GM21360 (cell line): ENCODE data around the gene NUPR1.
"Not testable (repeated sequence)": the region's sequence is repeated elsewhere in the genome, so short reads cannot be mapped to it uniquely, and the experiment has no call there.

Source experiments
- ATAC-seq: cut with Tn5 transposase; IDR thresholded peaks from one replicate; pipeline ENCODE4 v1.9.1; 2021; ENCODE audit warnings: mild to moderate bottlenecking, moderate library complexity; ENCODE audit not compliant: unreplicated experiment

NUPR1 gene

GRCh38 chr16:28538733-28539596 lies at the start of gene NUPR1:
TSS of gene NUPR1 (minus strand) at chr16:28538974. CDS start at chr16:28538907, 67 bp downstream.
- ATAC-seq = no peak

GRCh38 chr16:28587386-28587785 lies 48.6 kb upstream of the NUPR1 start:
- no peak for ATAC-seq

GRCh38 chr16:28586466-28586865 lies 47.7 kb upstream of the NUPR1 start:
- no peak for ATAC-seq

- no peak for ATAC-seq
Measured at GRCh38 chr16:28585674-28586073, 46.9 kb upstream of the NUPR1 start.

GRCh38 chr16:28580726-28581315 lies 42.0 kb upstream of the NUPR1 start:
- ATAC-seq = no peak

- ATAC-seq = no peak
Measured at GRCh38 chr16:28575446-28576109, 36.8 kb upstream of the NUPR1 start.

- ATAC-seq = no peak
Measured at GRCh38 chr16:28574925-28575324, 36.2 kb upstream of the NUPR1 start.

- no peak for ATAC-seq
Measured at GRCh38 chr16:28573738-28574718, 35.3 kb upstream of the NUPR1 start.

- ATAC-seq = no peak
Measured at GRCh38 chr16:28572696-28573510, 34.1 kb upstream of the NUPR1 start.

GRCh38 chr16:28569968-28570752 lies 31.4 kb upstream of the NUPR1 start:
- ATAC-seq = no peak

- no peak for ATAC-seq
Measured at GRCh38 chr16:28569021-28569420, 30.2 kb upstream of the NUPR1 start.

- no peak for ATAC-seq
Measured at GRCh38 chr16:28567292-28567691, 28.5 kb upstream of the NUPR1 start.

GRCh38 chr16:28566233-28566925 lies 27.6 kb upstream of the NUPR1 start:
- not testable (repeated sequence) for ATAC-seq

GRCh38 chr16:28563218-28563617 lies 24.4 kb upstream of the NUPR1 start:
- ATAC-seq = no peak

GRCh38 chr16:28562199-28562598 lies 23.4 kb upstream of the NUPR1 start:
- ATAC-seq = no peak

- ATAC-seq = no peak
Measured at GRCh38 chr16:28561557-28562187, 22.9 kb upstream of the NUPR1 start.

GRCh38 chr16:28558456-28558855 lies 19.7 kb upstream of the NUPR1 start:
- no peak for ATAC-seq

- no peak for ATAC-seq
Measured at GRCh38 chr16:28556914-28557320, 18.1 kb upstream of the NUPR1 start.
